ENCODE results near the gene KCTD7. TPM values are rescaled to one million over a fixed set of nuclear protein-coding genes. Genes with fewer than 3 reads are reported as not detected.
"Not testable (repeated sequence)": the region's sequence is repeated elsewhere in the genome, so short reads cannot be mapped to it uniquely, and the experiment has no call there.

The KCTD7 gene
- total RNA-seq, 1 donor from 2014 or later, result 48.5 TPM

GRCh38 chr7:66642932-66643331 lies 14.3 kb downstream of the KCTD7 start:
- Mint-ChIP-seq H3K4me1 (ENCODE audit: low read depth, unreplicated experiment) (no peaks in the 10 kb centered on the region), H3K4me3 (ENCODE audit: unreplicated experiment) (no peak overlapping the region), H3K9me3 (ENCODE audit: unreplicated experiment) (peaks cover 1% of the 10 kb centered on the region), H3K36me3 (ENCODE audit: unreplicated experiment) (peaks cover 5% of the 10 kb centered on the region), H3K27me3 (ENCODE audit: unreplicated experiment) (no peaks in the 10 kb centered on the region), H3K27ac (ENCODE audit: unreplicated experiment) (no peak overlapping the region)
- no peak for DNase-seq
- TF ChIP-seq CTCF (IDR thresholded peaks at IDR 0.05; ENCODE audit: partially characterized antibody, unreplicated experiment), result no peak

GRCh38 chr7:66643395-66643794 lies 14.7 kb downstream of the KCTD7 start:
- Mint-ChIP-seq H3K27ac (ENCODE audit: unreplicated experiment) (no peak overlapping the region), H3K9me3 (ENCODE audit: unreplicated experiment) (peaks cover 1% of the 10 kb centered on the region), H3K36me3 (ENCODE audit: unreplicated experiment) (peaks cover 5% of the 10 kb centered on the region), H3K4me1 (ENCODE audit: low read depth, unreplicated experiment) (no peaks in the 10 kb centered on the region), H3K4me3 (ENCODE audit: unreplicated experiment) (no peak overlapping the region), H3K27me3 (ENCODE audit: unreplicated experiment) (no peaks in the 10 kb centered on the region)
- no peak for DNase-seq
- no peak for TF ChIP-seq CTCF (IDR thresholded peaks at IDR 0.05; ENCODE audit: partially characterized antibody, unreplicated experiment)

- not testable (repeated sequence) for H3K27ac Mint-ChIP-seq (ENCODE audit: unreplicated experiment); H3K4me3 Mint-ChIP-seq (ENCODE audit: unreplicated experiment); H3K36me3 Mint-ChIP-seq (ENCODE audit: unreplicated experiment); H3K4me1 Mint-ChIP-seq (ENCODE audit: low read depth, unreplicated experiment); H3K27me3 Mint-ChIP-seq (ENCODE audit: unreplicated experiment); DNase-seq
- peaks cover 19% of the 10 kb centered on the region for H3K9me3 Mint-ChIP-seq (ENCODE audit: unreplicated experiment)
Measured at GRCh38 chr7:66651026-66651425, 22.3 kb downstream of the KCTD7 start.

GRCh38 chr7:66653719-66654274 lies 25.1 kb downstream of the KCTD7 start:
- H3K4me3 Mint-ChIP-seq (ENCODE audit: unreplicated experiment), result peak overlapping the region; percentile 93
- peaks cover 19% of the 10 kb centered on the region for H3K9me3 Mint-ChIP-seq (ENCODE audit: unreplicated experiment)
- not testable (repeated sequence) for H3K27me3 Mint-ChIP-seq (ENCODE audit: unreplicated experiment); H3K36me3 Mint-ChIP-seq (ENCODE audit: unreplicated experiment); H3K4me1 Mint-ChIP-seq (ENCODE audit: low read depth, unreplicated experiment); DNase-seq
- H3K27ac Mint-ChIP-seq (ENCODE audit: unreplicated experiment), result peak overlapping the region; percentile 97

GRCh38 chr7:66654275-66655112 lies 25.8 kb downstream of the KCTD7 start:
- no peak for TF ChIP-seq CTCF (IDR thresholded peaks at IDR 0.05; ENCODE audit: partially characterized antibody, unreplicated experiment)
- Mint-ChIP-seq H3K27me3 (ENCODE audit: unreplicated experiment) (peaks cover 3% of the 10 kb centered on the region), H3K9me3 (ENCODE audit: unreplicated experiment) (peaks cover 17% of the 10 kb centered on the region), H3K36me3 (ENCODE audit: unreplicated experiment) (no peaks in the 10 kb centered on the region), H3K4me3 (ENCODE audit: unreplicated experiment) (peak overlapping the region; percentile 93), H3K27ac (ENCODE audit: unreplicated experiment) (peak overlapping the region; percentile 97), H3K4me1 (ENCODE audit: low read depth, unreplicated experiment) (peaks cover 6% of the 10 kb centered on the region)
- peak; percentile 98 for DNase-seq

GRCh38 chr7:66655113-66655806 lies 26.6 kb downstream of the KCTD7 start:
- not testable (repeated sequence) for H3K4me1 Mint-ChIP-seq (ENCODE audit: low read depth, unreplicated experiment); H3K27me3 Mint-ChIP-seq (ENCODE audit: unreplicated experiment); H3K36me3 Mint-ChIP-seq (ENCODE audit: unreplicated experiment)
- peak overlapping the region; percentile 83 for H3K4me3 Mint-ChIP-seq (ENCODE audit: unreplicated experiment)
- peak; percentile 59 for DNase-seq
- H3K27ac Mint-ChIP-seq (ENCODE audit: unreplicated experiment), result peak overlapping the region; percentile 90
- H3K9me3 Mint-ChIP-seq (ENCODE audit: unreplicated experiment), result peaks cover 14% of the 10 kb centered on the region

GRCh38 chr7:66655826-66656485 lies 27.3 kb downstream of the KCTD7 start:
- not testable (repeated sequence) for H3K36me3 Mint-ChIP-seq (ENCODE audit: unreplicated experiment); H3K27me3 Mint-ChIP-seq (ENCODE audit: unreplicated experiment); DNase-seq; H3K4me1 Mint-ChIP-seq (ENCODE audit: low read depth, unreplicated experiment)
- Mint-ChIP-seq H3K27ac (ENCODE audit: unreplicated experiment) (peak overlapping the region; percentile 3), H3K9me3 (ENCODE audit: unreplicated experiment) (peaks cover 14% of the 10 kb centered on the region), H3K4me3 (ENCODE audit: unreplicated experiment) (peak overlapping the region; percentile 83)

All from glutamatergic neuron (in vitro differentiated cells).